Effector CD4-positive, alpha-beta T cell (primary cell): ENCODE measurements around the gene CEP43.

Experiments
- DNase-seq: peaks from one replicate; pipeline ENCODE4 v3.0.0-alpha.2; 2020

The CEP43 gene

GRCh38 chr6:167015302-167015701 is 16.1 kb downstream of the CEP43 start:
- no peak for DNase-seq

GRCh38 chr6:167020206-167020605 is 21.0 kb downstream of the CEP43 start:
- DNase-seq, result no peak

- no peak for DNase-seq
Observed at GRCh38 chr6:167027308-167027707, 28.1 kb downstream of the CEP43 start.

- DNase-seq, result no peak
Observed at GRCh38 chr6:167027772-167028171, 28.6 kb downstream of the CEP43 start.

GRCh38 chr6:167030222-167031072 is 31.2 kb downstream of the CEP43 start:
- DNase-seq, result no peak

- no peak for DNase-seq
Observed at GRCh38 chr6:167031082-167031709, 32.0 kb downstream of the CEP43 start.

- DNase-seq, result no peak
Observed at GRCh38 chr6:167034056-167034455, 34.9 kb downstream of the CEP43 start.

GRCh38 chr6:167037762-167038161 is 38.6 kb downstream of the CEP43 start:
- DNase-seq, result no peak

GRCh38 chr6:167044696-167045095 is 45.5 kb downstream of the CEP43 start:
- DNase-seq, result no peak

GRCh38 chr6:167045828-167046580 is 46.8 kb downstream of the CEP43 start:
- no peak for DNase-seq

- no peak for DNase-seq
Observed at GRCh38 chr6:167046861-167047495, 47.8 kb downstream of the CEP43 start.

GRCh38 chr6:167047554-167047953 is 48.4 kb downstream of the CEP43 start:
- DNase-seq, result no peak
